Suppressor macrophage treated with lipopolysaccharide for 4 hours (primary cell): ENCODE measurements around the gene SGF29.
"Not testable (repeated sequence)": the region's sequence is repeated elsewhere in the genome, so short reads cannot be mapped to it uniquely, and the experiment has no call there.

ENCODE experiments used
- DNase-seq: peaks from one replicate; pipeline ENCODE4 v3.0.0-alpha.2; 2020

SGF29 gene

DNA sequence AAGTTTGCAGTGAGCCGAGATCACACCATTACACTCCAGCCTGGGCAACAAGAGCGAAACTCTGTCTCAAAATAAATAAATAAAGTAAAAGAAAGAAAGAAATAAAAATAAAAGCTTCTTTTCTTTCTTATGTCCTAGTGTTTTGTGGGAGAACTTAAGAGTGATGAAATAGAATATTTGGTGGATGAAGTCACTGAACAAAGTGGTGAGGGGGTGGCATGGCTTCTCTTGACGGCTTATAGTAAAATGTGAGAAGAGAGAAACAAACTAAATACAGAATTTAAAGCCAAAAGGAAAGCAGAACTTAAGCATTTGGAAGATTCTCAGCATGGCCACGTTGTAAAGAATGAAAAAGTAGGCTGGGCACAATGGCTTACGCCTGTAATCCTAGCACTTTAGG is 15.3 kb downstream of the SGF29 start:
- DNase-seq, result no peak

DNA sequence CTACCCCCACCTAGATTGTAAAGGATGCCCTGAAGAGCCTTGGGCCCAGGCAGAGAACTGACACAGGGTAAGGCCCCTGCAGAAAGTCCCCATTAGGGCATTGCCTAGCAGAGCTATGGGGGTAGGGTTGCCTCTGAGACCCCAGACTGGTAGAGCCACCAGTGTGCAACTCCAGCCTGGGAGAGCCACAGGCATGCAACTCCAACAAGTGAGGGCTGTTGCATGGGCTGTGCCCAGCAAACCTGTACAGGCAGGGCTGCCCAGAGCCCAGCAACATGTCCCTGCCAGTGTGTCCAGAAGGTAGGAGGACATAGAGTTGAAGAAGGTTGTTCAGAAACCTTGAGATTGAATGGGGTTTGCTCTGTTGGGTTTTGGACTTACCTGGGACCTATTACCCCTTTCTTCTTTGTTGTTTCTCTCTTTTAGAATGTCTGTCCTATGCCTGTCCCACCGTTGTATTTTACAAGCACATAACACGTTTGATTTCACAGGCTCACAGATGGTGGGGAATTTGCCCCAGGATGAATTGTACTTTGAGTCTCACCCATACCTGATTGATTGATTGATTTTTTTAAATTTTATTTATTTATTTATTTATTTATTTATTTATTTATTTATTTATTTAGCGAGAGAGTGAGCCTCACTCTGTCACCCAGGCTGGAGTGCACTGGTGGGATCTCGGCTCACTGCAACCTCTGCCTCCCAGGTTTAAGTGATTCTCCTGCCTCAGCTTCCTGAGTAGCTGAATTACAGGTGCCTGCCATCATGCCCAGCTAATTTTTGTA is 16.4 kb downstream of the SGF29 start:
- no peak for DNase-seq

DNA sequence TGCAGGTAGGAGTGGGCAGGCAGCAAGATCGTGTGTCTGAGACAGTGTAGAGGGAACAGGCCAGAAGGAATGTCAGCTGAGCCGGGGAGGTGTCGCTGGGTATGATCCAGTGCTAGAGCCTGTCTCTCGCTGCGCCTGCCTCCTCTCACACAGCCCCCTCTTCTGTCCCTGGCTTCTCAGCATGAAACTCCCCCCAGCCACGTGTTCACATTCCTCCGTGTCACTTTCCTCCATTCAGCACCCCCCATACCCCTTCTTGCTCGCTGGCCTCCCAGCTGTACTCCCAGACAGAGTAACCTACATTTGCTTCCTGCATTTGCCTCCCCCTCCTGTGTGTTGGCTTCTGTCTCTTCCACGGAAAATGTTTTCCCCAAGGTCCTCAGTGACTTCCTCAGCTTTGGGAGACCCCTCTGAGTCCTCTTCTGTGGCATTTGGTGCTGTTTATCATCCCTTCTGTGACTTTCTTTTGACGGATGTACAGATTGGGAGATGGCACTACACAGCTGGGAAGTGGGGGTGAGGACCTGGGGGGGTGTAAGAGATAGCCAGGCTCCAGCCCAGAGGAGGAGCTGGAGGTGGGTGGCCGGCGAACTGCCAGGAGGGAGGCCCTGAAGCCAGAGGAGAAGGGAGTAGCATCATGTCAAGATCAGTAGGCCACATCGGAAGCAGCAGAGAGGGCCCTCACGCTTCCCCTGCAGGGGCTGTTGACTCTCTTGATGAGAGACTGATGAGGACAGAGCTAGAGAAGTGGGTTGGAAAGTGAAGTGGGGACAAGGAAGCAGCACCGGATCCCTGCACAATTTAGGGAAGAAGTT is 19.2 kb downstream of the SGF29 start:
- DNase-seq, result peak; percentile 32

DNA sequence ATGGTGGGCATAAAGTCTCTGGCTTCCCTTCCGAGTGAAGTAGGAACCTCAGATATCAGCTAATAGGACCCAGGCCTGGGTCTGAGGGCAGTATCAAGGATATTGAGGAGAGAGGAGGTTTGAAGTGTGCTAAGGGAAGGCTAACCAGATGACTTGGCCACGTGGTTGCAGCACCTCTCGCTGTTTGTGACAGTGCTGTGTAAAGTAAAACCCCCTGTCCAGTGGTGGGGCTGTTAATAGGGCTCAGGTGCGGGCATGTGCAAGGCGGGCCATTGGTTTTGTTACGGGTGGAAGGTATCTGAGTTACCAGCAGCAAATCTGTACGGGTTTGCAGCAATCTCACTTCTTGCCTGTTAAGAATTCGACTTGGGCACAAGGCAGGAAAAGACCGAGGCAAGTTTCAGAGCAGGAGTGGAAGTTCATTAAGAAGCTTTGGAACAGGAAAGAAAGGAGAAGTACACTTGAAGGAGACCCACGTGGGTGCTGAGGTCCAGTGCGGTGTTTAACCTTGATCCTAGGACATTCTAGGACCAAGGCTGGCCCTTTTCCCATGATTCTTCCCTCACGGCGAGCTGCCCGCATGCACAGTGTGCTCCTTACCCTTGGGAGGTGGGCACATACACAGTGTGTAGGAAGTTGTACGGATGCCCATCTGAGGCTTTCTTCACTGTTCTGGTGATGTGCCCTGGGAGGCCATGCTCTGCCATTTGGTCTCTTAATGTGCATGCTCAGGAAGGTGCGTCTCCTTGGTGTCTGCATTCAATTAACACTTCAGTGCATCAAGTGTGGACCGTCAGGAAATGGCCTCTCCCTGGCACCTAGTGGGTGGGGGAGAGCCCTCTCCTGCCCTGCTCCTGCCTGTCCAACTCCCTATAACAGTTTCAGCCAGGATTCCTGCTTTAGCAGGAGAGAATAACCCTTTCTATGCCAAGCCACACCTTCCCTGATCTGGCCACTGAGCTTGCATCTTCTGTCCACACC is 20.3 kb downstream of the SGF29 start:
- no peak for DNase-seq

DNA sequence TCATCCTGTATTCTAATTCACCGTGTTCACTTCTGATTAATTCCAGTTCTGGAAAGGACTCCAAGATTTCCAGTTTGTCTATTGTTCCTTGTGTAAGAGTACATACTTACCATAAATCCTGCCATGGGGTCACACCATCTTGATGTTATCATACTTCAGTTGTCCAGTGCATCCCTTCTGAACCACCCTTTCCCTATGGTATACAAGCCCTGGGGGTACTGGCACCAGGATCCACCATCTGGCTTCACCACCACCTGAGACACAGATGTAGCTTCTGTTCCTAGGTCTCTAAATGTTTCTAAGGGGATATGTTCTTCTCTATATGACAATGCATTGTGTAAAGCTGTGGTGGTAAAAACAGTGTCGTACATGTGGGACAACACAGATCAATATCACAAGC is 21.2 kb downstream of the SGF29 start:
- no peak for DNase-seq

DNA sequence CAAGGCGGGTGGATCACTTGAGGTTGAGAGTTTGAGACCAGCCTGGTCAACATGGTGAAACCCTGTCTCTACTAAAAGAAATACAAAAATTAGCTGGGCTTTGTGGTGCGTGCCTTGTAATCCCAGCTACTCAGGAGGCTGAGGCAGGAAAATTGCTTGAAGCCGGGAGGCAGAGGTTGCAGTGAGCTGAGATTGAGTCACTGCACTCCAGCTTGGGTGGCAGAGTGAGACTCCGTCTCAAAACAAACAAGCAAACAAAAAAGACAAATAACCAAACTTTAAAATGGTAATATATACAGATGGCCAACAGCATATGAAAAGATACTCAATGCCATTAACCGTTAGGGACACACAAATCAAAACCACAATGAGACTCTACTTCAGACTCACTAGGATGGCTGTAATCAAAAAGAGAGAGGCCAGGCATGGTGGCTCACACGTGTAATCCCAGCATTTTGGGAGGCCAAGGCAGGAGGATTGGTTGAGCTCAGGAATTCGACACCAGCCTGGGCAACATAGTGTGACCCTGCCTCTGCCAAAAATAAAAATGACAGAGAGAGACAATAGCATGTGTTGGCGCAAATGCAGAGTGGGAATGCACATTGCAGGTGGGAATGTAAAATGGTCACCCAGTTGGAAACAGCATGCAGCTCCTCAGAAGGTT is 21.9 kb downstream of the SGF29 start:
- no peak for DNase-seq

DNA sequence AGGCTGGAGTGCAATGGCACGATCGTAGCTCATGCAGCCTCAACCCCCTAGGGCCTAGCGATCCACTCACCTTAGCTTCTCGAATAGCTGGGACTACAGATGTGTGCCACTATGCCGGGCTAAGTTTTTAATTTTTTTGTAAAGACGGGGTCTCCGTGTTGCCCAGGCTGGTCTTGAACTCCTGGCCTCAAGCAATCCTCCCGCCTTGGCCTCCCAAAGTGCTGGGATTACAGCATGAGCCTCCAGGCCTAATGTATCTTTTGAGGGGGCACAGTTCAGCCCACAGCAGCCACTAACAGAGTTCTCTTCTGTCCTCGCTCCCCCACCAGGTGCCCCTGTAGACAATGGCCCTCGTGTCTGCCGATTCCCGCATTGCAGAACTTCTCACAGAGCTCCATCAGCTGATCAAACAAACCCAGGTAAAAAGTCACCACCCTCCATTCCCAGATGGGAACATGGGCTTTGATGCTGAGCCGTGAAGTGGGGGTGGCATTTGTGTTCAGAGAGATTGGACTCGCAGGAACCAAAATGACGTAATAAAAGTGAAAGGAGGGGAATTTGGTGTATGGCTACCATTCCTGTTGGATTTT is 27.1 kb downstream of the SGF29 start:
- DNase-seq, result no peak

DNA sequence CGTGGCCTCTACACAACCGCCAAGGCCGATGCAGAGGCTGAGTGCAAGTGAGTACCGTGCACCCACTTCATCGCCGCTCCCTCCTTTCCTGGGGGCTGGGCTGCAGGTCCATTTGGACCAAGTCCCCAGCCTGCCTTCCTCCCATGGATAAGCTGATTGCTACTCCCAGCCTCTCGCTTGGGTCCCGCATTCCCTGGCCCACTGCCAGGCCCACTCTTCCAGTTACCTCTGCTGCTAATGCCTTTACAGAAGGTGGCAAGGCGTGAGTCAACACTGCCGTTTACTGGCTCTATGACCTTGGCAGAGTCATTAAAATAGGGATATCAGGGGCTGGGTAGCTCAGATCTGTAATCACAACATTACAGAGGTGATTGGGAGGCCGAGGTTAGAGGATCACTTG is 32.0 kb downstream of the SGF29 start:
- DNase-seq, result no peak

DNA sequence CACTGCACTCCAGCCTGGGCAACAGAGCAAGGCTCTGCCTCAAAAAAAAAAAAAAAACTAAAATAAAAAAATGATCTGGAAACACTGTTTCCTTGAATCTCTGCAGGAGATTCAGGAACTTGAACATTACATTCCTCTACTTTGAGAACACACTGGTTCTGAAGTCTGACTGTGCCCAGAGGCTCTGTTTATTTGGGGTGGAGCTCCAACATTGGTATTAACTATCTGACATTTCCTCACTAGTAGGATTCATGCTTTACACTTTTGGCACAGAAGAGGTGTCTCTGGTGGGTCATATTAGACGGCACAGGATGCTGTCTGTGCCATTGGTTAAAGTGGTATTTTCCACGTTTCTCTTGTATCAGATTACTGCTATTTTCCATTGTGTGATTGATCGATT is 32.7 kb downstream of the SGF29 start:
- no peak for DNase-seq

DNA sequence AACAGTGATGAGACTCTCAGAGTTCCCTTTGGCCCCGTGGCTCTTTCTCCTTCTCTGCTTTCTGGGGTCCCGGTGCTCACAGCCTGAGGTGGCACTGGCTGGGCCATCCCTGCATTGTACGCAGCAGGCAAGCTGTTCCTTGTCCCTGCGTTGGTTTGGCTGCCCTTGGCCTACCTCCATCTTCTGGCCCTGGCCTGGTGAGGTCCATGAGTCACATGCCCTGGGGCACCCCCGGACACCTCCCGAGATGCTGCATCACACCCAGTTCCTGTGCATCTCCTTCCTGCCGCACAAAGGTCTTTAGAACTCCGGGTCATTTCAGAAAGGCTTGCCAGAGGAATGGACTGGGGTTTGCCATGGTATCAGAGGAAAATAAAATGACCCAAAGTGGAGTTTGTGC is 33.7 kb downstream of the SGF29 start:
- no peak for DNase-seq

DNA sequence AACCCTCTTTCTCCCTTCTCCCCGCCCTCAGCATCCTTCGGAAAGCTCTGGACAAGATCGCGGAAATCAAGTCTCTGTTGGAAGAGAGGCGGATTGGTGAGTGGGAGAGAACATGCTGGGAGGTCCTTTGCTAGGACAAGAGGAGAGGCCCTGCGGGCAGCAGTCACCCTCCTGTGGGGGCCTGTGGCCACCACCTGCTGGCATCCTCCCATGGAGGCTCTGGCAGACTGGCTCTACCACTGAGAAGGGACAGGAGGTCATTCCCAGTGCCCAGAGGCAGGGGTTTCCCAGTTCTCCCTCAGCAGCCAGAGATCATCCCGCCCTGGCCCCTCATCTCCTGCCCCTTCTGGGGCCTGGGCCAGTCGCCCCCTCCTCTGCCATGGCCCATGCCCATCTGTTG is 35.3 kb downstream of the SGF29 start:
- no peak for DNase-seq

DNA sequence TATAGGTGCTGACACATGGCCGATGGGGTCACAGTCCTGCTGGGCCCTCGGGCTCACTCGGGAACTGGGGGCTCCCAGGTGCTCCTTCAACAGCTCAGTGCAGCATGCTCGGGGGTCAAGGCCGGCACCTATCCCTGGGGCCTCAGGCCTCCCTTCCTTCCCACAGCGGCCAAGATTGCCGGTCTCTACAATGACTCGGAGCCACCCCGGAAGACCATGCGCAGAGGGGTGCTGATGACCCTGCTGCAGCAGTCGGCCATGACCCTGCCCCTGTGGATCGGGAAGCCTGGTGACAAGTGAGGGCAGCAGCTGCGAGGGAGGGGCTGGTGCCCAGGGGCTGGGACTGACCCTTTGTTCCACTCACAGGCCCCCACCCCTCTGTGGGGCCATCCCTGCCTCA is 36.2 kb downstream of the SGF29 start:
- DNase-seq, result no peak

DNA sequence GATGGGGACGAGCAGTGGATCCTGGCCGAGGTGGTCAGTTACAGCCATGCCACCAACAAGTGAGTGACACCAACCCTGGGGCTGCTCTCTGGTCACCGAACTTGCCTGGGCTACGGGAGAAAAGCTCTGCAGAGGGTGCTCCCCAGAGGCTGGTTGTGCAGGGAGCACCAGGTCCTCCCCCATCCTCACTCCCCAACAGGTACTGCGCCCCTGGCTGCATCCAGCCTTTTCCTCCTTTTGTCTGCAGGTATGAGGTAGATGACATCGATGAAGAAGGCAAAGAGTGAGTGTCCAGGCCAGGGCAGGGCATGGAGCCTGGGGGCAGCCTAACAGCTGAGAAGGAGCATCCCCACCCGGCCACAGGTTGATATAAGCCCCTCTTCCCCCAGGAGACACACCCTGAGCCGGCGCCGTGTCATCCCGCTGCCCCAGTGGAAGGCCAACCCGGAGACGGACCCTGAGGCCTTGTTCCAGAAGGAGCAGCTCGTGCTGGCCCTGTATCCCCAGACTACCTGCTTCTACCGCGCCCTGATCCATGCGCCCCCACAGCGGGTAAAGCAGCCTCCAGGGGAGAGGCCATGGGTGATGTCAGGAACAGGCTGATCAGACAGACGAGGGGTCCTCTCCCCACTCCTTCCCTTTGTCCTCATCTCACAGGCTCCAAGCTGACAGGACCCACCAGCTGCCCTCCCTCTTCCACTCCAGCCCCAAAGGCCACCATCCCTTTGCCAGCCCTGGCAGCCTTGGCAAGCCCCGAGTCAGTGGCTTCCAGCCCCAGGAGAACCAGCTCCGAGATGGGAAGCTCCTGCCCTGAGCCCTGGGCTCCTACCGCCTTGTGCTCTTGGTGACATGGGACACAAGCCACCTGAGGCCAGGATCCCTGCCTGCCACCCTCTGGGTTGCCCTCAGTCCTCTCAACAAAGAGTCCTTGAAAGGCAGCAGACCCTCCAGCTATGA is 36.9 kb downstream of the SGF29 start:
- DNase-seq, result no peak

DNA sequence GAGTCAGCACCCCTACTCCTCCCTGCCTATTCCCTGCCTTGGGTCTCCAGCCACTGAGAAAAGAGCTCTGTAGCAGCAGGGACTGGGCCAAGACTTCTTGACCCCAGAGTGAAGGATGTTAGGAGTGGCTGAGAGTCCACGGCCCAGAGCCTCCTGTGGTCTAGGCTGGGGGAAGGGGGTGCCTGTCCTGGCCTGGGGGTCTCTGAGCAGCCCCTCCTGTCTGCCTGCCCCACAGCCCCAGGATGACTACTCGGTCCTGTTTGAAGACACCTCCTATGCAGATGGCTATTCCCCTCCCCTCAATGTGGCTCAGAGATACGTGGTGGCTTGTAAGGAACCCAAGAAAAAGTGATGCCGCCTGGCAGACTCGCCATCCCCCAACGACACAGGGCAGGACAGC is 37.6 kb downstream of the SGF29 start:
- no peak for DNase-seq

DNA sequence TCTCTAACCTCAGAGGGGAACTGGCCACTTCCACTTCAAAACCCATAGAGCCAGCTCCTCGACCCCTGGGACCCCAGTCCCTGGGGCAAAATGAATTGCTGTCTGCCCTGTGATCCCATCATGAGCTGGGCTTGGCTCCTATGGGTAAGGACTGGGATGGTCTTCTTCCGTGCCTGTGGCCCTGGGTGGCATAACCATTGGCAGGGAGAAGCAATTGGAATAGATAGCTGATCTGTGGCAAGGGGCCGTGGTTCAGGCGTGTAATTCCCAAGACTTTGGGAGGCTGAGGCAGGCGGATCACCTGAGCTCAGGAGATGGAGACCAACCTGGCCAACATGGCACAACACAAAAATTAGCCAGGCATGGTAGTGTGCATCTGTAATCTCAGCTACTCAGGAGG is 38.8 kb downstream of the SGF29 start:
- no peak for DNase-seq

DNA sequence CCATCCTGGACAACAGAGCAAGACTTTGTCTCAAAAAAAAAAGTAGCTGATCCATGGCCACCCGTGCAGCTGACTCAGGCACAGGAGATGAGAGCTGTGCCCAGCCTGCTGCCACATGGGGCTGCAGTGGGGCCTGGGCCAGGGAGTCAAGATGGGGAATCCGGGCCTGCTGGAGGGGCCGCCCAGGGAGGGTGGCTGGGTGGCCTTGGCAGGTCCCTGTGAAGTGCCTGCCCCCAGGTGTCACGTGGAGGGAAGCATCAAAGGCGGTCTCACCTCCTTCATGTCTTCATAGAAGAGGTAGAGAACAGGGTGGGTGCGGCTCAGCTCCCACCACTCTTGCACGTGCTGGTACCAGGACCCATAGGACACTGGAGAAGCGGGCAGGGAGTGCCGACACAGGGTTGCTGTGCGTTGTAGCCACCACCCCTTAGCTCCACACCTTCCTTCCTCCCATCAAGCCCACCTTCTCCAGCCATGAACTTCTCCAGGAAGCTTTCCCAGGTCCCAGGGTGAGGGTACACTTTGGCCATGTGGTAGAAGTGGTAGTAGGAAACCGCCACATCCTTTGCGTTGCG is 39.3 kb downstream of the SGF29 start:
- DNase-seq, result no peak

DNA sequence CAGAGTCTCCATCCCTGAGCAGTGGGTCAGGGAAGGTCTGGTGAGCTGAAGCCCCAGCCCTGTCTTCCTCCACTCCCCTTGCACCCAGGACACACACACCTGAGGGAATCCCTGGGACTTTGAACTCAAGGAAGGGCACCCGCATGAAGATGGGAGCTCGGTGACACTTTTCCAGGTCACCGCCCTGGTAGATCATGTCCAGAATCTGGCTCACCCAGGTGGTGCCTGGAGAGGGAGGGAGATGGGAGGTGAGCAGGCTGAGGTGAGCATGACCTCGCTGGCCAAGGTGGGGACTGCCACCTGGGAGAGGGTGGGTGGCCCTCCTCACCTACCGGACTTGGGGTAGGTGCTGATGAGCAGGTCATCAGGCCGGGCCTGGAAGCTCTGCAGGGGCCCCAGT is 41.7 kb downstream of the SGF29 start:
- not testable (repeated sequence) for DNase-seq

DNA sequence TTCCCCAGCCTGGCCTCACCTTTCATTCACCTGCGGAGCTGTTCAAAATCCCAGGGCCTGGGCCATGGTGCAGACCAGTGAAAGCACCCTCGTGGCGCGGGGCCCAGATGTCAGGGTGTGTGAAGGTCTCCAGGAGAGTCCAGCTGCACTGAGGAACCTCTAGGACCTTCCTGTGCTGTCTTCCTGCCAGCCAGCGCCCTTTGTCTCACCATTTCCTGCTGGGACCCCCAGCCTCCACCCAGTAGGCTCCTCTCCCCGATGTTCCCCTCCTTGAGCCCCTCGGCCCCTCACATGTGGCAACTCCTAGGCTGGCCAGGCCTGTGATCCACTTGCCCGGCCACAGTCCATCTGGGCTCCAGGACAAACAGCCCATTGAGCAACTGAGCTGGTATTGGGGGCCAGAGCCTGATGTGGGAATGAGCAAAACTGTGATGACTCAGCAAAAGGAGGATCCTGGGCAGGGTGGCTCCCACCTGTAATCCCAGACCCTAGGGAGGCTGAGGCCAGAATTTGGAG is 42.5 kb downstream of the SGF29 start:
- no peak for DNase-seq

DNA sequence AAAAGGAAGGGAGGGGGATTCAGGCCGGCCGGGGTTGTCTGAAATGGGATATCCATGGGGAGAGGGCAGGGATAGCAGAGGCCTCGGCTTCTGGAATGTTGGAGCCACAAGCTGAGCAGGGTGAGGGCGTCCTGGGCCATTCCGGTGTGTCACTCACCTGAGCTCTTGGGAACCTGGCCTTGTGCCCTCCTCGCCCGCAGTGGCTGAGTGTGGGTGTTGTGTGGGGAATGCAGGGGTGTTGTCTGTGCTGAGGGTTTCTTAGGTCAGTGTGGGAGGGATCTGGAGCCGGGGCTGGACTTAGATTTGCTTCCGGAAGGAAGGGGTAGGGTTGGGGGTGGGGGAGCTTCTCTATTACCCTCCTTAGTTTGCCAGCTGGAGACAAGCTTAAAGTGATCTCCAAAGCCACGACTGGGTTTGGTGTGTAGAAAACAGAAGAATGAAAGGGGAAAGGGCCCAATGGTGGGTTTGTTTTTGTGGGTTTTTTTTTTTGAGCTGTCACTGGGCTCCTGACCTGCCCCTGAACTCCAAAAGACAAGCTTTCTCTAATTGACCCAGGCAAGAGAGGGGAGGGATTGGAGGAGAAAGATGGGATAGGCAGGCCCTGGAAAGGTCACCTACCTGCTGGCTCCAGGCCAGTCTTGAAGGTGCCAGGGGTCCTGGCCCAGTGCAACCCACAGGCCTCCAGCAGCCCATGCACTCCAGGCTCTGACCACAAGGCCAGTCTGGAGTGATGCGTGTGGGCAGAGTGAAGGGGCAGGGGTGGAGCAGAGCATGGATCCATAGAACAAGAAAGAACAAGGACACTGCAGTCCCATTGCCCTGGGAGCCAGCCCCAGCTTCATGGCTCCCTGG is 43.3 kb downstream of the SGF29 start, which contains the start of gene SULT1A2:
SULT1A2 (minus strand) TSS at position 211 of the 852 bp plus-strand sequence. CDS start 1,120 bp downstream, outside the sequence.
- DNase-seq, result no peak
